GM23248 (cell line): ENCODE measurements around the gene XRN1. TPM values are rescaled to one million over a fixed set of nuclear protein-coding genes. Genes with fewer than 3 reads are reported as not detected.
"Not testable (repeated sequence)": the region's sequence is repeated elsewhere in the genome, so short reads cannot be mapped to it uniquely, and the experiment has no call there.

Experiments
- DNase-seq: peaks from one replicate; pipeline ENCODE4 v3.0.0-alpha.2; 2015
- H2AFZ ChIP-seq: fragments of 200-600 bp; sonication (generic); 2 replicates; pipeline ENCODE4 v1.6.1; 2016; ENCODE audit warnings: antibody characterized with exemption
- H3F3A ChIP-seq: fragments of 200-600 bp; sonication (generic); 2 replicates; pipeline ENCODE4 v1.6.1; 2016; ENCODE audit warnings: mild to moderate bottlenecking, antibody characterized with exemption, mixed run types; ENCODE audit not compliant: insufficient read depth
- H3K27ac ChIP-seq: fragments of 200-600 bp; sonication (generic); 2 replicates; pipeline ENCODE4 v1.5.1; 2016; ENCODE audit warnings: mild to moderate bottlenecking
- H3K27me3 ChIP-seq: fragments of 200-600 bp; sonication (generic); replicated peaks from 2 replicates; pipeline ENCODE4 v1.6.1; 2016; ENCODE audit warnings: mild to moderate bottlenecking; ENCODE audit not compliant: insufficient read depth
- H3K36me3 ChIP-seq: fragments of 200-600 bp; sonication (generic); 2 replicates; pipeline ENCODE4 v1.6.1; 2016; ENCODE audit warnings: low read depth, mild to moderate bottlenecking
- H3K4me1 ChIP-seq: fragments of 200-600 bp; sonication (generic); 2 replicates; pipeline ENCODE4 v1.6.1; 2016; ENCODE audit warnings: mild to moderate bottlenecking; ENCODE audit not compliant: insufficient read depth
- H3K4me2 ChIP-seq: fragments of 200-600 bp; sonication (generic); one replicate; pipeline ENCODE4 v1.6.1; 2016; ENCODE audit warnings: mild to moderate bottlenecking; ENCODE audit not compliant: unreplicated experiment
- H3K4me3 ChIP-seq: fragments of 200-600 bp; sonication (generic); 2 replicates; pipeline ENCODE4 v1.5.1; 2016; ENCODE audit warnings: mild to moderate bottlenecking
- H3K79me2 ChIP-seq: fragments of 200-600 bp; sonication (generic); 2 replicates; pipeline ENCODE4 v1.6.1; 2016; ENCODE audit warnings: mild to moderate bottlenecking; ENCODE audit not compliant: insufficient read depth
- H3K9ac ChIP-seq: fragments of 200-600 bp; sonication (generic); 2 replicates; pipeline ENCODE4 v1.6.1; 2016; ENCODE audit warnings: mild to moderate bottlenecking
- H3K9me2 ChIP-seq: fragments of 200-600 bp; sonication (generic); 2 replicates; pipeline ENCODE4 v1.6.1; 2016; ENCODE audit warnings: mixed run types, mild to moderate bottlenecking, moderate library complexity; ENCODE audit not compliant: insufficient read depth
- H3K9me3 ChIP-seq: fragments of 200-600 bp; sonication (generic); one replicate; pipeline ENCODE4 v1.6.1; 2017; ENCODE audit warnings: low read depth
- H4K20me1 ChIP-seq: fragments of 200-600 bp; sonication (generic); 2 replicates; pipeline ENCODE4 v1.6.0; 2016; ENCODE audit not compliant: insufficient read depth
- EZH2 ChIP-seq: fragments of 200-600 bp; sonication (generic); IDR thresholded peaks from 2 replicates; pipeline ENCODE4 v1.6.1; 2018; ENCODE audit warnings: antibody characterized with exemption, mild to moderate bottlenecking; ENCODE audit not compliant: insufficient read depth, poor library complexity, severe bottlenecking
- EZH2phosphoT487 ChIP-seq: fragments of 200-600 bp; sonication (generic); IDR thresholded peaks from 2 replicates; pipeline ENCODE4 v1.6.1; 2018; ENCODE audit warnings: antibody characterized with exemption, moderate library complexity, mild to moderate bottlenecking, low read depth; ENCODE audit not compliant: insufficient read depth
- WGBS, 2 experiments: methylation state at CpG; one replicate each; pipeline ENCODE4 v1.1.6; 2015 to 2017; ENCODE audit warnings: low lambda C conversion rate in 2 of 2, low coverage in 1 of 2; ENCODE audit errors: missing lambda C conversion rate in 2 of 2; 5-methylcytosine and 5-hydroxymethylcytosine counted together
- in situ Hi-C: fragments of 300-500 bp; cut with MboI; formaldehyde crosslinking; loops from 2 replicates; pipeline ENCODE4 v1.15.0; 2020
- polyA plus RNA-seq: library from polyadenylated mRNA; unstranded; fragments of >200 nt; fragmentation: Nextera tagmentation; extraction: Ambion mirVana; gene quantifications from 2 replicates; pipeline ENCODE4 v1.2.1, GENCODE V29; 2016
- total RNA-seq: library from RNA; depleted of rRNA; stranded (reverse); fragments of >200 nt; shearing (Covaris generic); gene quantifications from 2 replicates; pipeline ENCODE4 v1.2.3, GENCODE V29; 2014

Gene XRN1
- total and polyA plus RNA-seq, 2 experiments from 2014 or later: 17.5 to 35.0 TPM

GRCh38 chr3:142319912-142320311 is 127.9 kb downstream of the XRN1 start:
- peaks cover 35% of the 10 kb centered on the region for H3K4me1 ChIP-seq
- no peak for DNase-seq
- no peak for TF ChIP-seq EZH2phosphoT487
- TF ChIP-seq EZH2: no peak
- no peaks in the 10 kb centered on the region for H3K9me2 ChIP-seq
- no peak overlapping the region for H3K4me2 ChIP-seq
- no peaks in the 10 kb centered on the region for H4K20me1 ChIP-seq
- H3F3A ChIP-seq: peaks cover 39% of the 10 kb centered on the region
- no peaks in the 10 kb centered on the region for H3K79me2 ChIP-seq
- H2AFZ ChIP-seq: no peak overlapping the region
- H3K9me3 ChIP-seq: no peaks in the 10 kb centered on the region
- H3K4me3 ChIP-seq: no peak overlapping the region
- H3K36me3 ChIP-seq: no peaks in the 10 kb centered on the region
- H3K9ac ChIP-seq: no peak overlapping the region
- 95 to 100% methylated on average over 3 of the region's 3 CpGs for WGBS, 2 experiments
- H3K27me3 ChIP-seq: no peaks in the 10 kb centered on the region
- peak overlapping the region; percentile 23; the same call in 1 of the 2 replicates for H3K27ac ChIP-seq
- in situ Hi-C loops: no loop called here

- no peak overlapping the region for H2AFZ ChIP-seq
- in situ Hi-C loops: no loop called here
- no peaks in the 10 kb centered on the region for H3K9me3 ChIP-seq
- WGBS, 2 experiments: 11 to 13% methylated on average over 1 of the region's 1 CpG
- H3K4me1 ChIP-seq: peaks cover 35% of the 10 kb centered on the region
- no peaks in the 10 kb centered on the region for H4K20me1 ChIP-seq
- peaks cover 39% of the 10 kb centered on the region for H3F3A ChIP-seq
- no peaks in the 10 kb centered on the region for H3K27me3 ChIP-seq
- DNase-seq: peak; percentile 72
- H3K79me2 ChIP-seq: no peaks in the 10 kb centered on the region
- peak overlapping the region; percentile 50 for H3K27ac ChIP-seq
- peak overlapping the region; percentile 22 for H3K4me2 ChIP-seq
- H3K4me3 ChIP-seq: 0 out of 2 replicates have a peak overlapping the region, but pooled peaks have one; percentile 22
- no peak overlapping the region for H3K9ac ChIP-seq
- H3K9me2 ChIP-seq: no peaks in the 10 kb centered on the region
- H3K36me3 ChIP-seq: no peaks in the 10 kb centered on the region; the same call in 1 of the 2 replicates
- no peak for TF ChIP-seq EZH2phosphoT487
- TF ChIP-seq EZH2: no peak
These were observed 128.7 kb downstream of the XRN1 start for GRCh38 chr3:142319094-142319493.

- Histone ChIP-seq H3K9me2 (no peaks in the 10 kb centered on the region), H4K20me1 (no peaks in the 10 kb centered on the region), H3K9ac (no peak overlapping the region), H3K4me3 (no peak overlapping the region), H2AFZ (no peak overlapping the region), H3K27ac (peak overlapping the region; percentile 50), H3F3A (peaks cover 39% of the 10 kb centered on the region), H3K36me3 (no peaks in the 10 kb centered on the region; the same call in 1 of the 2 replicates), H3K27me3 (no peaks in the 10 kb centered on the region), H3K4me2 (peak overlapping the region; percentile 22), H3K9me3 (no peaks in the 10 kb centered on the region), H3K79me2 (no peaks in the 10 kb centered on the region), H3K4me1 (peaks cover 35% of the 10 kb centered on the region)
- TF ChIP-seq EZH2: no peak
- TF ChIP-seq EZH2phosphoT487: no peak
- peak; percentile 51 for DNase-seq
- in situ Hi-C loops: no loop called here
These were observed 129.5 kb downstream of the XRN1 start for GRCh38 chr3:142318331-142318730.

DNA sequence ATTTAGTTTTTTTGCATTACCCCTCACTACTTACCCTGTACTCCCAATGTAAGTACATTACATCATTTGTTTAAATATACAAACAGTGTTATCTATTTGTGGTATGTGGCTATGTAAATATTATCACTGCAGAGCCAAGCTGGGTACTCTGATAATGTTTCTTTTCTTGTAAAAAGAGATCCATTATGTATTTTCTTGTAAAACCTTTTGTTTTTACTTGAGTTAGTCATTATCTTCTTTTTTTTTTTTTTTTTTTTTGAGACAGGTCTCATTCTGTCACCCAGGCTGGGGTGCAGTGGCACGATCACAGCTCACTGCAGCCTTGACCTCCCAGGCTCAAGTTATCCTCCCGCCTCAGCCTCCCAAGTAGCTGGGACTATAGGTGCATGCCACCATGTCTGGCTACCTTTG is 131.9 kb downstream of the XRN1 start:
- H3K36me3 ChIP-seq: peaks cover 17% of the 10 kb centered on the region
- 95 to 98% methylated on average over 2 of the region's 2 CpGs for WGBS, 2 experiments
- in situ Hi-C loops: not testable (repeated sequence)

DNA sequence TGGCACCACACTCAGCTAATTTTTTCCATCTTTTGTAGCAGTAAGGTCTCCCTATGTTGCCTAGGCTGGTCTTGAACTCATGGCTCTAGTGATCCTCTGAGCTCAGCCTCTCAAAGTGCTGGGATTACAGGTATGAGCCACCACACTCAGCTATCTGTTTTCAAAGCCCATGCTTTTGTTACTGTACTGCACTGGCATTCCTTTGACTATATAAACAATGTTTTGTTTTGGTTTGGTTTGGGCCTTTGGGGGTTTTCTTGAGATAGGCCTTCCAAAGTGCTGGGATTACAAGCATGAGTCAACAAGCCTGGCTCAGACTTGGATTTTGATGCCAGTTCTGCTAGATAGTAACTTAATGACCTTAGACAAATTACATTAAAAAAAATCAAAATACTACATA is 132.8 kb downstream of the XRN1 start:
- peaks cover 26% of the 10 kb centered on the region for H3F3A ChIP-seq
- H3K4me2 ChIP-seq: no peak overlapping the region
- no peaks in the 10 kb centered on the region for H3K9me3 ChIP-seq
- in situ Hi-C loops: no loop called here
- no peak overlapping the region for H3K27ac ChIP-seq
- H3K36me3 ChIP-seq: peaks cover 24% of the 10 kb centered on the region
- no peaks in the 10 kb centered on the region for H3K9me2 ChIP-seq
- no peaks in the 10 kb centered on the region for H3K27me3 ChIP-seq
- TF ChIP-seq EZH2phosphoT487: no peak
- TF ChIP-seq EZH2: no peak
- no peak overlapping the region for H3K9ac ChIP-seq
- peak; percentile 69 for DNase-seq
- H3K4me1 ChIP-seq: peaks cover 29% of the 10 kb centered on the region
- H3K4me3 ChIP-seq: no peak overlapping the region
- H2AFZ ChIP-seq: no peak overlapping the region
- no peaks in the 10 kb centered on the region for H3K79me2 ChIP-seq
- no peaks in the 10 kb centered on the region for H4K20me1 ChIP-seq

More for the DNA sequence above, 131.9 kb downstream of the XRN1 start:
- H3K9me2 ChIP-seq, H3K9me3 ChIP-seq, H3K4me3 ChIP-seq, H2AFZ ChIP-seq, H3K4me2 ChIP-seq, H3K79me2 ChIP-seq, H4K20me1 ChIP-seq, DNase-seq, H3K27ac ChIP-seq, H3K9ac ChIP-seq, H3K27me3 ChIP-seq: not testable (repeated sequence)
- Histone ChIP-seq H3K4me1 (peaks cover 35% of the 10 kb centered on the region), H3F3A (peaks cover 35% of the 10 kb centered on the region)
